HG02759 (cell line): ENCODE data around the gene FRAT1.

Source experiments
- ATAC-seq: cut with Tn5 transposase; IDR thresholded peaks from one replicate; pipeline ENCODE4 v1.9.1; 2021; ENCODE audit warnings: mild to moderate bottlenecking, moderate library complexity; ENCODE audit not compliant: unreplicated experiment

FRAT1 gene

DNA sequence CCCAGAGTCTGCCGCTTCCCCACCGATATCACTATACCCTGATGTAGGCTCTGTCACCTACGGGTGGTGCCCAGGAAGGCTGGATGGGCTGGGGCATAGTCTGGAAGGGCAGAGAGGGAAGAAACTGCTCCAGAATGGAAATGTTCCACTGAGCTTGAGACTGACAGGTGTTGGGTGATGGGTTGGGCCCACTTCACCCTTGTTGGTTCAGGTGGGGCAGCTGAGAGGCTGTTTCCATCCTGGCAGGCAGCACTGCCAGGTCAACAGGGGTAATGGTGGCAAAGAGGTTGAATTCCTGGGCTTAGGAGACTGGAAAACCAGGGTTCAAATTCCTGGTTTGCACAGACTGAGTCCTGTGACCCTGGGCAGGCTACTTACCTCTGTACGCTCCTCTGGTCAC, 44.0 kb downstream of the FRAT1 start:
- ATAC-seq = no peak

DNA sequence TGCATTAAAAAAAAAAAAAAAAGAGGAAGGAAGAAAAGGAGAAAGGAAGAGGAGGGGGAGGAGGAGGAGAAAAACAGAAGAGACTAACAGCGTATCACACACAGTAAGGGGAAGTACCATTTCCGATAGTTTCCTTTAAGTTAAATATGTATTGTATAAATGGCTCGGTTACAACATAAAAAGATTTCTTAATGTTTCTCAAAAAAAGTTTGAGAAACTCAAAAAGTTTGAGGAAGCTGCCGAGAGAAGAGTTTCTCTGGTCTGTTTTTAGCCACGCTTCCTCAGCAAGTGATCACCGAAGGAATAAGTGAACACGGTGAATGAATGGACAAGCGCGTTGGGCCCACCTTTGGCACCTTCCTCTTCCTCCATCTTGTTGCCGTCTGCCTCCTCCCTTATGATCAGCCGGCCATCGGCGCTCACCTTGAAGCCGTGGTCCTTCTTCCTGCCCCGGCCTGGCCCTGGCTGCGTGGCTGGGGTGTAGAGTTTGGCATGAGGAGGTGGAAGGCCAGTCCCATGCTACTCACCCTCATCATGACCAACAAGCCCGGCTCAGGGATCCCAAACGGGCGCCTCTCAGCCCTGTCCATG, 46.8 kb downstream of the FRAT1 start:
- no peak for ATAC-seq

DNA sequence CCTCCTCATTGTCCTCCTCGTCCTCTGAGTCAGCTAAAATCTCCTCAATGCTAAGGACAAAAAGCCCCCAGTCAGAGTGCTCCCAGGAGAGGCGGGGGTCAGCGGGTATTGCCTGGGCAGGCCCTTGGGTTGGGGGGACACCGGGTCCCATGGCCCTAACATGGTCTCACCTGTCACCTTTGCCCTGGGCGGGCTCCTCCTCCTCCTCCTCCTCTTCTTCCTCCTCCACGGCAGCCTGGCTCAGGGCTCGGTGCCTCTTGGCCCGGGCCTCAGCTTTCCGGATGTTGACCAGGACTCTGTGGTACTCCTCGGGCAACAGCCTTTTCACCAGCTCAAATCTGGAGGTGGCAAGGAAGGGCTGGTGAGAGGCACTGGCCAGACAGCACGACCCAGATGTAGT, 47.5 kb downstream of the FRAT1 start:
- ATAC-seq = no peak

DNA sequence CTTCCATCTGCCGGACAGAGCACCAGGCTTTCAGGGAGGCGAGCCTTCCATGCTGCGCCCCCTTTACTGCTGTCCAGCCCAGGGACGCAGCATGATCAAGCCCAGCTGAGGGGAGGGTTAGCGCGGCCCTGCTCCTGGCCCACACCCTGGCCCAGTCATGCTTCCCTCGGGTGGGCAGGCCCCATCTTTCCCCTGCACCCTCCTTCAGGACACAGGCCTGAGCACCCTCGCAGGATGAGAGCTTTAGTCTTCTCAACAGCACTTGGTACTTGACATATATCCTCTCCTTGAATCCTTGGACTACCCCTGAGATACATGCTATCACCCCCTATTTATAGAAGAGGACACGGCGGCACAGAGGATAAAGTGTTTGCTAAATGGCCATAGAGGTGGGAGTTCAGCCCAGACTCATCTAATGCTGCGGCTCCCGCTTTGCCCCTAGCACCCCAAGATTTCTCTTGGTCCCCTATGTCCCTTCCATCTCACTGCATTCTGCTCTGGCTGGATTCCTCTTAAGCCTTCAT, 48.1 kb downstream of the FRAT1 start:
- no peak for ATAC-seq
